GM23338 (cell line): Measurements from ENCODE around the gene STAMBPL1. TPM values are rescaled to one million over a fixed set of nuclear protein-coding genes. Genes with fewer than 3 reads are reported as not detected.

Source experiments
- ATAC-seq: fragments of 200-7000 bp; cut with Tn5 transposase; 3 replicates; pipeline ENCODE4 v1.9.1; 2020
- DNase-seq: peaks from one replicate; pipeline ENCODE4 v3.0.0-alpha.2; 2015; ENCODE audit warnings: low spot score
- H2AFZ ChIP-seq: fragments of 200-600 bp; sonication (generic); 2 replicates; pipeline ENCODE4 v1.8.0; 2016; ENCODE audit warnings: antibody characterized with exemption, mild to moderate bottlenecking, moderate library complexity
- H3F3A ChIP-seq: fragments of 200-600 bp; sonication (generic); replicated peaks from 2 replicates; pipeline ENCODE4 v1.8.0; 2017; ENCODE audit warnings: antibody characterized with exemption, mixed run types, low read depth
- H3K27ac ChIP-seq: fragments of 200-600 bp; sonication (generic); 2 replicates; pipeline ENCODE4 v1.6.1; 2016; ENCODE audit warnings: low read depth
- H3K27me3 ChIP-seq: fragments of 200-600 bp; sonication (generic); 2 replicates; pipeline ENCODE4 v1.8.0; 2016; ENCODE audit warnings: mild to moderate bottlenecking, mixed run types, moderate library complexity; ENCODE audit not compliant: insufficient read depth
- H3K36me3 ChIP-seq: fragments of 200-600 bp; sonication (generic); 2 replicates; pipeline ENCODE4 v1.8.0; 2016; ENCODE audit warnings: mild to moderate bottlenecking; ENCODE audit not compliant: insufficient read depth
- H3K4me1 ChIP-seq: fragments of 200-600 bp; sonication (generic); 2 replicates; pipeline ENCODE4 v1.8.0; 2016; ENCODE audit warnings: mild to moderate bottlenecking, moderate library complexity; ENCODE audit not compliant: insufficient read depth
- H3K4me2 ChIP-seq: fragments of 200-600 bp; sonication (generic); 2 replicates; pipeline ENCODE4 v1.7.1; 2017; ENCODE audit warnings: mixed run types
- H3K4me3 ChIP-seq: fragments of 200-600 bp; sonication (generic); 2 replicates; pipeline ENCODE4 v1.6.1; 2016; ENCODE audit warnings: mixed run types
- H3K79me2 ChIP-seq: fragments of 200-600 bp; sonication (generic); replicated peaks from 2 replicates; pipeline ENCODE4 v1.8.0; 2017; ENCODE audit warnings: mild to moderate bottlenecking; ENCODE audit not compliant: insufficient read depth
- H3K9me2 ChIP-seq: fragments of 200-600 bp; sonication (generic); 2 replicates; pipeline ENCODE4 v1.8.0; 2017; ENCODE audit not compliant: insufficient read depth
- H4K20me1 ChIP-seq: fragments of 200-600 bp; sonication (generic); replicated peaks from 2 replicates; pipeline ENCODE4 v1.8.0; 2017; ENCODE audit warnings: mild to moderate bottlenecking; ENCODE audit not compliant: insufficient read depth
- H3K27ac Mint-ChIP-seq: 2 replicates; pipeline ENCODE4 v1.8.0; 2020; ENCODE audit warnings: inconsistent platforms, mild to moderate bottlenecking, moderate library complexity, mixed read lengths
- H3K27me3 Mint-ChIP-seq: 3 replicates; pipeline ENCODE4 v1.8.0; 2022; ENCODE audit warnings: low read depth, mild to moderate bottlenecking, moderate library complexity, mixed read lengths, inconsistent platforms; ENCODE audit not compliant: insufficient read depth, poor library complexity
- H3K36me3 Mint-ChIP-seq: 3 replicates; pipeline ENCODE4 v1.8.0; 2021; ENCODE audit warnings: low read depth, mild to moderate bottlenecking, inconsistent platforms, moderate library complexity, mixed read lengths
- H3K4me1 Mint-ChIP-seq: 3 replicates; pipeline ENCODE4 v1.8.0; 2020; ENCODE audit warnings: mild to moderate bottlenecking, inconsistent platforms, mixed read lengths
- H3K4me3 Mint-ChIP-seq: 3 replicates; pipeline ENCODE4 v1.8.0; 2021; ENCODE audit warnings: moderate library complexity, mild to moderate bottlenecking, inconsistent platforms, mixed read lengths
- H3K9me3 Mint-ChIP-seq: 3 replicates; pipeline ENCODE4 v1.8.0; 2020; ENCODE audit warnings: moderate library complexity, mild to moderate bottlenecking, inconsistent platforms, mixed read lengths
- CREB1 ChIP-seq: fragments of 250-450 bp; sonication (Bioruptor Pico); IDR thresholded peaks from 2 replicates; pipeline ENCODE4 v1.5.0; 2020; ENCODE audit warnings: low read depth, mild to moderate bottlenecking, moderate library complexity
- EZH2 ChIP-seq: fragments of 200-600 bp; sonication (generic); IDR thresholded peaks from one replicate; pipeline ENCODE4 v1.8.0; 2017; ENCODE audit warnings: antibody characterized with exemption, mild to moderate bottlenecking, low read depth; ENCODE audit not compliant: unreplicated experiment
- EZH2phosphoT487 ChIP-seq: fragments of 200-600 bp; sonication (generic); IDR thresholded peaks from one replicate; pipeline ENCODE4 v1.8.1; 2018; ENCODE audit warnings: antibody characterized with exemption; ENCODE audit not compliant: unreplicated experiment
- JUNB ChIP-seq: IDR thresholded peaks from one replicate; pipeline ENCODE4 v1.6.1; 2016; ENCODE audit warnings: antibody characterized with exemption; ENCODE audit not compliant: unreplicated experiment
- NANOG ChIP-seq: IDR thresholded peaks from 2 replicates; pipeline ENCODE4 v1.6.1; 2016; ENCODE audit warnings: antibody characterized with exemption, borderline replicate concordance
- POLR2AphosphoS5 ChIP-seq: IDR thresholded peaks from 2 replicates; pipeline ENCODE4 v1.6.1; 2016; ENCODE audit warnings: antibody characterized with exemption, low read depth
- STAT1 ChIP-seq: IDR thresholded peaks from one replicate; pipeline ENCODE4 v1.6.1; 2016; ENCODE audit warnings: antibody characterized with exemption; ENCODE audit not compliant: unreplicated experiment
- ZNF114 ChIP-seq: fragments of 250-450 bp; sonication (Bioruptor Pico); IDR thresholded peaks from 2 replicates; pipeline ENCODE4 v1.5.0; 2020; ENCODE audit warnings: mild to moderate bottlenecking, moderate library complexity
- ZNF331 ChIP-seq: fragments of 250-450 bp; sonication (Bioruptor Pico); IDR thresholded peaks from 2 replicates; pipeline ENCODE4 v1.5.0; 2020; ENCODE audit warnings: low read depth, mild to moderate bottlenecking, moderate library complexity
- polyA plus RNA-seq: library from polyadenylated mRNA; unstranded; fragments of >200 nt; fragmentation: Nextera tagmentation; extraction: Ambion mirVana; gene quantifications from 2 replicates; pipeline ENCODE4 v1.2.1, GENCODE V29; 2016
- total RNA-seq: library from RNA; depleted of rRNA; stranded (reverse); fragments of >200 nt; shearing (Covaris generic); gene quantifications from 2 replicates; pipeline ENCODE4 v1.2.3, GENCODE V29; 2014
- TF ChIP-seq, protein P1 (sequence below): fragments of 250-450 bp; sonication (Bioruptor Pico); IDR thresholded peaks from 2 replicates; pipeline ENCODE4 v1.5.0; 2020; ENCODE audit warnings: mild to moderate bottlenecking, moderate library complexity
- TF ChIP-seq, protein P2 (sequence below): IDR thresholded peaks from 2 replicates; pipeline ENCODE4 v1.6.1; 2016; ENCODE audit warnings: antibody characterized with exemption
- TF ChIP-seq, protein P3 (sequence below): IDR thresholded peaks from one replicate; pipeline ENCODE4 v1.6.1; 2018; ENCODE audit warnings: antibody characterized with exemption; ENCODE audit not compliant: unreplicated experiment
- TF ChIP-seq, protein P4 (sequence below), 2 experiments: fragments of 200-600 bp in 1 of 2; sonication (generic) in 1 of 2; conservative IDR thresholded peaks; 2 replicates each; pipeline versions ENCODE4 v1.5.1 to v1.6.1; 2016 to 2017; ENCODE audit warnings: antibody characterized with exemption in 2 of 2, low read depth in 2 of 2, mild to moderate bottlenecking in 2 of 2, moderate library complexity in 1 of 2

The STAMBPL1 gene
- total and polyA plus RNA-seq, 2 experiments from 2014 or later, result 2.5 to 11.5 TPM

DNA sequence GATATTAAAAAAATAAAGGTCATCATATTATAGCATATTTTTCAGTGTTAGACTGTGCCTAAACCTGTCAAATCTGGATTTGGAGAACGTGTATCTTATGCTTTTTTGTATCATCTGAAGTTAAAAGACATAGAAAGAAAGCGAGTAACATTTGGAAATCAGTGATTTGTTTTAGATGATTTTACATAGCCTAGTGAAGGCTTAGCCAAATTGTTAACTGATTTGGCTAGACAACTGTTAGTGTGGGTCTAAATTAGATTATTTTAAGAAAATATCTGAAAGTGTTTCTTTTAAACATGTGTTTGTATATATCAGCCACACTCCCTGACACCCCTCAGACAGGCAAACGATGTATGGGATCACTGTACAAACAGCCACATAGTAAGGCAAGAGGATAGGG lies 36.9 kb downstream of the STAMBPL1 start:
- Histone ChIP-seq H3K4me3 (no peak overlapping the region), H3K9me2 (no peaks in the 10 kb centered on the region), H3K36me3 (no peaks in the 10 kb centered on the region), H2AFZ (no peak overlapping the region), H3F3A (no peaks in the 10 kb centered on the region), H3K27me3 (no peaks in the 10 kb centered on the region), H3K4me1 (no peaks in the 10 kb centered on the region), H3K27ac (no peak overlapping the region), H3K79me2 (no peaks in the 10 kb centered on the region), H3K4me2 (no peak overlapping the region), H4K20me1 (no peaks in the 10 kb centered on the region)
- Mint-ChIP-seq H3K4me3 (no peak overlapping the region), H3K36me3 (no peaks in the 10 kb centered on the region), H3K27ac (no peak overlapping the region), H3K9me3 (no peaks in the 10 kb centered on the region), H3K27me3 (no peaks in the 10 kb centered on the region), H3K4me1 (no peaks in the 10 kb centered on the region)
- DNase-seq (no peak), ATAC-seq (no peak)
- TF ChIP-seq CREB1 (CRISPR knock-in tag) (no peak), ZNF331 (CRISPR knock-in tag) (no peak), STAT1 (no peak), EZH2 (no peak), JUNB (no peak), POLR2AphosphoS5 (no peak), ZNF114 (no peak), NANOG (no peak), EZH2phosphoT487 (no peak)
- TF ChIP-seq, protein P1, sequence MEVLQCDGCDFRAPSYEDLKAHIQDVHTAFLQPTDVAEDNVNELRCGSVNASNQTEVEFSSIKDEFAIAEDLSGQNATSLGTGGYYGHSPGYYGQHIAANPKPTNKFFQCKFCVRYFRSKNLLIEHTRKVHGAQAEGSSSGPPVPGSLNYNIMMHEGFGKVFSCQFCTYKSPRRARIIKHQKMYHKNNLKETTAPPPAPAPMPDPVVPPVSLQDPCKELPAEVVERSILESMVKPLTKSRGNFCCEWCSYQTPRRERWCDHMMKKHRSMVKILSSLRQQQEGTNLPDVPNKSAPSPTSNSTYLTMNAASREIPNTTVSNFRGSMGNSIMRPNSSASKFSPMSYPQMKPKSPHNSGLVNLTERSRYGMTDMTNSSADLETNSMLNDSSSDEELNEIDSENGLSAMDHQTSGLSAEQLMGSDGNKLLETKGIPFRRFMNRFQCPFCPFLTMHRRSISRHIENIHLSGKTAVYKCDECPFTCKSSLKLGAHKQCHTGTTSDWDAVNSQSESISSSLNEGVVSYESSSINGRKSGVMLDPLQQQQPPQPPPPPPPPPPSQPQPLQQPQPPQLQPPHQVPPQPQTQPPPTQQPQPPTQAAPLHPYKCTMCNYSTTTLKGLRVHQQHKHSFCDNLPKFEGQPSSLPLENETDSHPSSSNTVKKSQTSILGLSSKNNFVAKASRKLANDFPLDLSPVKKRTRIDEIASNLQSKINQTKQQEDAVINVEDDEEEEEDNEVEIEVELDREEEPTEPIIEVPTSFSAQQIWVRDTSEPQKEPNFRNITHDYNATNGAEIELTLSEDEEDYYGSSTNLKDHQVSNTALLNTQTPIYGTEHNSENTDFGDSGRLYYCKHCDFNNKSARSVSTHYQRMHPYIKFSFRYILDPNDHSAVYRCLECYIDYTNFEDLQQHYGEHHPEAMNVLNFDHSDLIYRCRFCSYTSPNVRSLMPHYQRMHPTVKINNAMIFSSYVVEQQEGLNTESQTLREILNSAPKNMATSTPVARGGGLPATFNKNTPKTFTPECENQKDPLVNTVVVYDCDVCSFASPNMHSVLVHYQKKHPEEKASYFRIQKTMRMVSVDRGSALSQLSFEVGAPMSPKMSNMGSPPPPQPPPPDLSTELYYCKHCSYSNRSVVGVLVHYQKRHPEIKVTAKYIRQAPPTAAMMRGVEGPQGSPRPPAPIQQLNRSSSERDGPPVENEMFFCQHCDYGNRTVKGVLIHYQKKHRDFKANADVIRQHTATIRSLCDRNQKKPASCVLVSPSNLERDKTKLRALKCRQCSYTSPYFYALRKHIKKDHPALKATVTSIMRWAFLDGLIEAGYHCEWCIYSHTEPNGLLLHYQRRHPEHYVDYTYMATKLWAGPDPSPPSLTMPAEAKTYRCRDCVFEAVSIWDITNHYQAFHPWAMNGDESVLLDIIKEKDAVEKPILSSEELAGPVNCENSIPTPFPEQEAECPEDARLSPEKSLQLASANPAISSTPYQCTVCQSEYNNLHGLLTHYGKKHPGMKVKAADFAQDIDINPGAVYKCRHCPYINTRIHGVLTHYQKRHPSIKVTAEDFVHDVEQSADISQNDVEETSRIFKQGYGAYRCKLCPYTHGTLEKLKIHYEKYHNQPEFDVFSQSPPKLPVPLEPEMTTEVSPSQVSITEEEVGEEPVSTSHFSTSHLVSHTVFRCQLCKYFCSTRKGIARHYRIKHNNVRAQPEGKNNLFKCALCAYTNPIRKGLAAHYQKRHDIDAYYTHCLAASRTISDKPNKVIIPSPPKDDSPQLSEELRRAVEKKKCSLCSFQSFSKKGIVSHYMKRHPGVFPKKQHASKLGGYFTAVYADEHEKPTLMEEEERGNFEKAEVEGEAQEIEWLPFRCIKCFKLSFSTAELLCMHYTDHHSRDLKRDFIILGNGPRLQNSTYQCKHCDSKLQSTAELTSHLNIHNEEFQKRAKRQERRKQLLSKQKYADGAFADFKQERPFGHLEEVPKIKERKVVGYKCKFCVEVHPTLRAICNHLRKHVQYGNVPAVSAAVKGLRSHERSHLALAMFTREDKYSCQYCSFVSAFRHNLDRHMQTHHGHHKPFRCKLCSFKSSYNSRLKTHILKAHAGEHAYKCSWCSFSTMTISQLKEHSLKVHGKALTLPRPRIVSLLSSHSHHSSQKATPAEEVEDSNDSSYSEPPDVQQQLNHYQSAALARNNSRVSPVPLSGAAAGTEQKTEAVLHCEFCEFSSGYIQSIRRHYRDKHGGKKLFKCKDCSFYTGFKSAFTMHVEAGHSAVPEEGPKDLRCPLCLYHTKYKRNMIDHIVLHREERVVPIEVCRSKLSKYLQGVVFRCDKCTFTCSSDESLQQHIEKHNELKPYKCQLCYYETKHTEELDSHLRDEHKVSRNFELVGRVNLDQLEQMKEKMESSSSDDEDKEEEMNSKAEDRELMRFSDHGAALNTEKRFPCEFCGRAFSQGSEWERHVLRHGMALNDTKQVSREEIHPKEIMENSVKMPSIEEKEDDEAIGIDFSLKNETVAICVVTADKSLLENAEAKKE (CRISPR knock-in tag), result no peak
- TF ChIP-seq, protein P2, sequence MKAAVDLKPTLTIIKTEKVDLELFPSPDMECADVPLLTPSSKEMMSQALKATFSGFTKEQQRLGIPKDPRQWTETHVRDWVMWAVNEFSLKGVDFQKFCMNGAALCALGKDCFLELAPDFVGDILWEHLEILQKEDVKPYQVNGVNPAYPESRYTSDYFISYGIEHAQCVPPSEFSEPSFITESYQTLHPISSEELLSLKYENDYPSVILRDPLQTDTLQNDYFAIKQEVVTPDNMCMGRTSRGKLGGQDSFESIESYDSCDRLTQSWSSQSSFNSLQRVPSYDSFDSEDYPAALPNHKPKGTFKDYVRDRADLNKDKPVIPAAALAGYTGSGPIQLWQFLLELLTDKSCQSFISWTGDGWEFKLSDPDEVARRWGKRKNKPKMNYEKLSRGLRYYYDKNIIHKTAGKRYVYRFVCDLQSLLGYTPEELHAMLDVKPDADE, result no peak
- TF ChIP-seq, protein P3, sequence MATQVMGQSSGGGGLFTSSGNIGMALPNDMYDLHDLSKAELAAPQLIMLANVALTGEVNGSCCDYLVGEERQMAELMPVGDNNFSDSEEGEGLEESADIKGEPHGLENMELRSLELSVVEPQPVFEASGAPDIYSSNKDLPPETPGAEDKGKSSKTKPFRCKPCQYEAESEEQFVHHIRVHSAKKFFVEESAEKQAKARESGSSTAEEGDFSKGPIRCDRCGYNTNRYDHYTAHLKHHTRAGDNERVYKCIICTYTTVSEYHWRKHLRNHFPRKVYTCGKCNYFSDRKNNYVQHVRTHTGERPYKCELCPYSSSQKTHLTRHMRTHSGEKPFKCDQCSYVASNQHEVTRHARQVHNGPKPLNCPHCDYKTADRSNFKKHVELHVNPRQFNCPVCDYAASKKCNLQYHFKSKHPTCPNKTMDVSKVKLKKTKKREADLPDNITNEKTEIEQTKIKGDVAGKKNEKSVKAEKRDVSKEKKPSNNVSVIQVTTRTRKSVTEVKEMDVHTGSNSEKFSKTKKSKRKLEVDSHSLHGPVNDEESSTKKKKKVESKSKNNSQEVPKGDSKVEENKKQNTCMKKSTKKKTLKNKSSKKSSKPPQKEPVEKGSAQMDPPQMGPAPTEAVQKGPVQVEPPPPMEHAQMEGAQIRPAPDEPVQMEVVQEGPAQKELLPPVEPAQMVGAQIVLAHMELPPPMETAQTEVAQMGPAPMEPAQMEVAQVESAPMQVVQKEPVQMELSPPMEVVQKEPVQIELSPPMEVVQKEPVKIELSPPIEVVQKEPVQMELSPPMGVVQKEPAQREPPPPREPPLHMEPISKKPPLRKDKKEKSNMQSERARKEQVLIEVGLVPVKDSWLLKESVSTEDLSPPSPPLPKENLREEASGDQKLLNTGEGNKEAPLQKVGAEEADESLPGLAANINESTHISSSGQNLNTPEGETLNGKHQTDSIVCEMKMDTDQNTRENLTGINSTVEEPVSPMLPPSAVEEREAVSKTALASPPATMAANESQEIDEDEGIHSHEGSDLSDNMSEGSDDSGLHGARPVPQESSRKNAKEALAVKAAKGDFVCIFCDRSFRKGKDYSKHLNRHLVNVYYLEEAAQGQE, result no peak
- TF ChIP-seq, protein P4, sequence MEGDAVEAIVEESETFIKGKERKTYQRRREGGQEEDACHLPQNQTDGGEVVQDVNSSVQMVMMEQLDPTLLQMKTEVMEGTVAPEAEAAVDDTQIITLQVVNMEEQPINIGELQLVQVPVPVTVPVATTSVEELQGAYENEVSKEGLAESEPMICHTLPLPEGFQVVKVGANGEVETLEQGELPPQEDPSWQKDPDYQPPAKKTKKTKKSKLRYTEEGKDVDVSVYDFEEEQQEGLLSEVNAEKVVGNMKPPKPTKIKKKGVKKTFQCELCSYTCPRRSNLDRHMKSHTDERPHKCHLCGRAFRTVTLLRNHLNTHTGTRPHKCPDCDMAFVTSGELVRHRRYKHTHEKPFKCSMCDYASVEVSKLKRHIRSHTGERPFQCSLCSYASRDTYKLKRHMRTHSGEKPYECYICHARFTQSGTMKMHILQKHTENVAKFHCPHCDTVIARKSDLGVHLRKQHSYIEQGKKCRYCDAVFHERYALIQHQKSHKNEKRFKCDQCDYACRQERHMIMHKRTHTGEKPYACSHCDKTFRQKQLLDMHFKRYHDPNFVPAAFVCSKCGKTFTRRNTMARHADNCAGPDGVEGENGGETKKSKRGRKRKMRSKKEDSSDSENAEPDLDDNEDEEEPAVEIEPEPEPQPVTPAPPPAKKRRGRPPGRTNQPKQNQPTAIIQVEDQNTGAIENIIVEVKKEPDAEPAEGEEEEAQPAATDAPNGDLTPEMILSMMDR (conservative IDR thresholded peaks at IDR 0.05; ENCODE audit: low read depth in 2 of 2), result no peak
